ENCODE results near the gene TCF25.

Gene TCF25

GRCh38 chr16:89921131-89921701, 47.8 kb downstream of the TCF25 start:
- TF ChIP-seq TCF12 (IDR thresholded peaks at IDR 0.05; ENCODE audit: low read depth): no peak
- TF ChIP-seq EGR1 (IDR thresholded peaks at IDR 0.05): no peak
- no peak for TF ChIP-seq EP300 (IDR thresholded peaks at IDR 0.05; ENCODE audit: borderline replicate concordance)
- TF ChIP-seq CREB1 (IDR thresholded peaks at IDR 0.05; ENCODE audit: low read depth): no peak
- TF ChIP-seq REST (IDR thresholded peaks at IDR 0.05; ENCODE audit: low read depth): no peak
- no peak for TF ChIP-seq USF1 (IDR thresholded peaks at IDR 0.05)
- TF ChIP-seq RAD21 (IDR thresholded peaks at IDR 0.05; ENCODE audit: low read depth): no peak
- TF ChIP-seq CEBPB (IDR thresholded peaks at IDR 0.05): no peak
- no peak for TF ChIP-seq TAF1 (IDR thresholded peaks at IDR 0.05; ENCODE audit: low read depth)

- TF ChIP-seq CEBPB (IDR thresholded peaks at IDR 0.05) (no peak), ZBTB7A (IDR thresholded peaks at IDR 0.05; ENCODE audit: low read depth) (peak; percentile 41; the same call in 1 of the 2 replicates)
Observed at GRCh38 chr16:89921702-89922476, 48.5 kb downstream of the TCF25 start.

GRCh38 chr16:89922477-89922883, 49.1 kb downstream of the TCF25 start:
- TF ChIP-seq TCF12 (IDR thresholded peaks at IDR 0.05; ENCODE audit: low read depth) (peak; percentile 26; the same call in 1 of the 2 replicates), ZBTB7A (IDR thresholded peaks at IDR 0.05; ENCODE audit: low read depth) (no peak)

GRCh38 chr16:89922884-89923639, 49.7 kb downstream of the TCF25 start, which contains the start of gene TUBB3:
Gene TUBB3, plus strand, starts transcription at chr16:89923342. Its CDS starts 60 bp downstream, at chr16:89923402.
- TF ChIP-seq NFIC (IDR thresholded peaks at IDR 0.05) (no peak), RAD21 (IDR thresholded peaks at IDR 0.05; ENCODE audit: low read depth) (no peak), USF1 (IDR thresholded peaks at IDR 0.05) (no peak), ZBTB7A (IDR thresholded peaks at IDR 0.05; ENCODE audit: low read depth) (peak; percentile 73), TEAD4 (IDR thresholded peaks at IDR 0.05) (no peak), FOXM1 (IDR thresholded peaks at IDR 0.05; ENCODE audit: borderline replicate concordance, low read depth) (no peak), MAX (IDR thresholded peaks at IDR 0.05) (peak; percentile 5; the same call in 1 of the 2 replicates), TAF1 (IDR thresholded peaks at IDR 0.05; ENCODE audit: low read depth) (peak; percentile 20; the same call in 1 of the 2 replicates)

- TF ChIP-seq ZBTB7A (IDR thresholded peaks at IDR 0.05; ENCODE audit: low read depth): no peak
- no peak for TF ChIP-seq NFIC (IDR thresholded peaks at IDR 0.05)
- no peak for TF ChIP-seq YY1 (IDR thresholded peaks at IDR 0.05; ENCODE audit: low read depth)
- no peak for TF ChIP-seq TCF12 (IDR thresholded peaks at IDR 0.05; ENCODE audit: low read depth)
- TF ChIP-seq EGR1 (IDR thresholded peaks at IDR 0.05): no peak
- TF ChIP-seq TEAD4 (IDR thresholded peaks at IDR 0.05): no peak
- no peak for TF ChIP-seq MAX (IDR thresholded peaks at IDR 0.05)
- no peak for TF ChIP-seq EP300 (IDR thresholded peaks at IDR 0.05; ENCODE audit: borderline replicate concordance)
- no peak for TF ChIP-seq FOXM1 (IDR thresholded peaks at IDR 0.05; ENCODE audit: borderline replicate concordance, low read depth)
- no peak for TF ChIP-seq CREB1 (IDR thresholded peaks at IDR 0.05; ENCODE audit: low read depth)
- no peak for TF ChIP-seq USF1 (IDR thresholded peaks at IDR 0.05)
- TF ChIP-seq TAF1 (IDR thresholded peaks at IDR 0.05; ENCODE audit: low read depth): no peak
- no peak for TF ChIP-seq RAD21 (IDR thresholded peaks at IDR 0.05; ENCODE audit: low read depth)
- TF ChIP-seq REST (IDR thresholded peaks at IDR 0.05; ENCODE audit: low read depth): no peak
- TF ChIP-seq CEBPB (IDR thresholded peaks at IDR 0.05): no peak
Observed at GRCh38 chr16:89923640-89924296, 50.4 kb downstream of the TCF25 start.

All from Ishikawa (cell line).